Ramos (cell line): ENCODE results near the gene SNX10.

Experiments
- in situ Hi-C: fragments of 300-500 bp; cut with MboI; formaldehyde crosslinking; loops from one replicate; pipeline ENCODE4 v1.14.3; 2022; ENCODE audit warnings: low sequenced_read_pairs; ENCODE audit not compliant: unreplicated experiment

Gene SNX10

GRCh38 chr7:26293569-26294308, 2.1 kb downstream of the SNX10 start:
- in situ Hi-C loops: no loop called here

GRCh38 chr7:26295015-26295414, 3.4 kb downstream of the SNX10 start:
- in situ Hi-C loops: no loop called here

GRCh38 chr7:26295586-26295985, 3.9 kb downstream of the SNX10 start:
- in situ Hi-C loops: no loop called here

GRCh38 chr7:26298472-26299058, 6.9 kb downstream of the SNX10 start:
- in situ Hi-C loops: no loop called here

GRCh38 chr7:26305090-26305868, 13.6 kb downstream of the SNX10 start:
- in situ Hi-C loops: loop anchor here (5.0 kb wide), 1 partner anchor 52 kb away; no protein-coding TSS in a partner anchor

- in situ Hi-C loops: loop anchor here (5.0 kb wide), 1 partner anchor 51 kb away; no protein-coding TSS in a partner anchor
Observed at GRCh38 chr7:26305869-26306665, 14.4 kb downstream of the SNX10 start.

GRCh38 chr7:26306790-26307189, 15.1 kb downstream of the SNX10 start:
- in situ Hi-C loops: loop anchor here (5.0 kb wide), 1 partner anchor 51 kb away; no protein-coding TSS in a partner anchor

- in situ Hi-C loops: loop anchor here (5.0 kb wide), 1 partner anchor 50 kb away; no protein-coding TSS in a partner anchor
Observed at GRCh38 chr7:26307226-26307625, 15.6 kb downstream of the SNX10 start.

GRCh38 chr7:26307791-26308190, 16.1 kb downstream of the SNX10 start:
- in situ Hi-C loops: loop anchor here (5.0 kb wide), 1 partner anchor 50 kb away; no protein-coding TSS in a partner anchor

- in situ Hi-C loops: loop anchor here (5.0 kb wide), 1 partner anchor 49 kb away; no protein-coding TSS in a partner anchor
Observed at GRCh38 chr7:26308551-26308950, 16.9 kb downstream of the SNX10 start.

GRCh38 chr7:26309089-26309488, 17.4 kb downstream of the SNX10 start:
- in situ Hi-C loops: loop anchor here (5.0 kb wide), 1 partner anchor 48 kb away; no protein-coding TSS in a partner anchor

GRCh38 chr7:26311798-26312197, 20.1 kb downstream of the SNX10 start:
- in situ Hi-C loops: no loop called here

GRCh38 chr7:26317211-26317610, 25.5 kb downstream of the SNX10 start:
- in situ Hi-C loops: no loop called here

- in situ Hi-C loops: no loop called here
Observed at GRCh38 chr7:26318921-26319320, 27.3 kb downstream of the SNX10 start.

GRCh38 chr7:26319636-26320035, 28.0 kb downstream of the SNX10 start:
- in situ Hi-C loops: no loop called here

GRCh38 chr7:26320878-26321277, 29.2 kb downstream of the SNX10 start:
- in situ Hi-C loops: no loop called here

GRCh38 chr7:26321435-26321834, 29.8 kb downstream of the SNX10 start:
- in situ Hi-C loops: no loop called here

- in situ Hi-C loops: no loop called here
Observed at GRCh38 chr7:26326211-26326610, 34.5 kb downstream of the SNX10 start.

- in situ Hi-C loops: no loop called here
Observed at GRCh38 chr7:26328498-26329390, 37.1 kb downstream of the SNX10 start.
